GM19455 (cell line): Measurements from ENCODE around the gene POLDIP3.
"Not testable (repeated sequence)": the region's sequence is repeated elsewhere in the genome, so short reads cannot be mapped to it uniquely, and the experiment has no call there.

ENCODE experiments used
- ATAC-seq: cut with Tn5 transposase; IDR thresholded peaks from one replicate; pipeline ENCODE4 v1.9.1; 2021; ENCODE audit not compliant: unreplicated experiment

The POLDIP3 gene

GRCh38 chr22:42620084-42620483 lies 5.4 kb upstream of the POLDIP3 start:
- ATAC-seq, result no peak

GRCh38 chr22:42619261-42620063 lies 4.8 kb upstream of the POLDIP3 start:
- no peak for ATAC-seq

GRCh38 chr22:42617155-42617983 lies 2.7 kb upstream of the POLDIP3 start:
- no peak for ATAC-seq

GRCh38 chr22:42615860-42616175 lies 1.1 kb upstream of the POLDIP3 start:
- ATAC-seq, result not testable (repeated sequence)

GRCh38 chr22:42615092-42615859 lies 593 bp upstream of the POLDIP3 start:
- peak; percentile 66 for ATAC-seq

GRCh38 chr22:42613872-42614301 lies 796 bp downstream of the POLDIP3 start:
- ATAC-seq, result no peak

GRCh38 chr22:42612336-42612735 lies 2.3 kb downstream of the POLDIP3 start:
- no peak for ATAC-seq

GRCh38 chr22:42611051-42611450 lies 3.6 kb downstream of the POLDIP3 start:
- no peak for ATAC-seq

GRCh38 chr22:42610186-42610585 lies 4.5 kb downstream of the POLDIP3 start:
- no peak for ATAC-seq

- ATAC-seq, result no peak
Observed at GRCh38 chr22:42608823-42609361, 5.8 kb downstream of the POLDIP3 start.

GRCh38 chr22:42608136-42608822 lies 6.4 kb downstream of the POLDIP3 start:
- no peak for ATAC-seq

GRCh38 chr22:42607641-42608040 lies 7.0 kb downstream of the POLDIP3 start:
- ATAC-seq, result not testable (repeated sequence)

GRCh38 chr22:42604403-42604802 lies 10.3 kb downstream of the POLDIP3 start:
- no peak for ATAC-seq

- ATAC-seq, result no peak
Observed at GRCh38 chr22:42603427-42603826, 11.3 kb downstream of the POLDIP3 start.

- ATAC-seq, result no peak
Observed at GRCh38 chr22:42602470-42602869, 12.2 kb downstream of the POLDIP3 start.

- ATAC-seq, result no peak
Observed at GRCh38 chr22:42601879-42602465, 12.7 kb downstream of the POLDIP3 start.

GRCh38 chr22:42596863-42597530 lies 17.7 kb downstream of the POLDIP3 start:
- no peak for ATAC-seq

GRCh38 chr22:42596336-42596735 lies 18.3 kb downstream of the POLDIP3 start:
- ATAC-seq, result no peak

- no peak for ATAC-seq
Observed at GRCh38 chr22:42595434-42595833, 19.2 kb downstream of the POLDIP3 start.

GRCh38 chr22:42591987-42592386 lies 22.7 kb downstream of the POLDIP3 start:
- ATAC-seq, result no peak
